HG03095 (cell line): Measurements from ENCODE around the gene MGME1.
"Not testable (repeated sequence)": the region's sequence is repeated elsewhere in the genome, so short reads cannot be mapped to it uniquely, and the experiment has no call there.

Experiments
- ATAC-seq: cut with Tn5 transposase; IDR thresholded peaks from one replicate; pipeline ENCODE4 v1.9.1; 2021; ENCODE audit warnings: moderate library complexity; ENCODE audit not compliant: unreplicated experiment

MGME1 gene

DNA sequence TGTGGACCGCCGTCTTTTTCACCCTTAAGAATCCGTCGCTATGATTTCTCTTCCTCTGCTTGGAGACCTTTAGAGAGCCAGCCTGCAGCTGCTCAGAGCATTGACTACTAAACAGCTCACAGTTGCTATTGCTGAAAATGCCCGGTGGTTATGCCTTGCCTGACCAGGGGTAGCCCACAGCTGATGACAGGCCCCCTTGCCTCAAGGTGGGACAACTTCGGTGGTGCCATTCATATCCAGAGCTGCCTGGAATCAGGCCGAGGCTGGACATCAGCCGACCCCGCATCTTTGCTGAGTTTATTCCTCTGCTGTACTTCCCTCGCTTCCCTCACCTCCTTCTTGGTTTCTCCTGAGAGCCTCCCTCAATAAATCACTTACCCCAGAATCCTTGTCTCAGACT is 49.3 kb downstream of the MGME1 start:
- ATAC-seq = no peak

DNA sequence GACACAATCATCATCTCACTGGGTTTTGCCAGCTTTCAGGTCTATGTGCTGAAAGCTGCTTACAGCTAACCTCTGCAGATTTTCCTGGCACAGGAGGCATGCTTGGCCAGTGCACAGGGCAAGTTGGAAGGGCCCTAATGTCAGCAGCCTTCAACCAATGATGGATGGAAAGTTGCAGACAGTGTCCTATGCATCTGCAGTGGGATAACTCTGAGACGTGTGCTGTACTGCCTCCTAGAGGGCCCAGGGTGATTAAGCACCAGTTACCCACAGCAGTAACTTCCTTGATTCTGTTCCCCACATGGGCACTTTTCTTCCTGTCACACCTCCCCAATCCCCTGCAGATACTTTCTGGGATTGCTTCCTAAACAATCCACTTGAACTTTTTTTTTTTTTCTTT is 50.2 kb downstream of the MGME1 start:
- ATAC-seq = no peak

DNA sequence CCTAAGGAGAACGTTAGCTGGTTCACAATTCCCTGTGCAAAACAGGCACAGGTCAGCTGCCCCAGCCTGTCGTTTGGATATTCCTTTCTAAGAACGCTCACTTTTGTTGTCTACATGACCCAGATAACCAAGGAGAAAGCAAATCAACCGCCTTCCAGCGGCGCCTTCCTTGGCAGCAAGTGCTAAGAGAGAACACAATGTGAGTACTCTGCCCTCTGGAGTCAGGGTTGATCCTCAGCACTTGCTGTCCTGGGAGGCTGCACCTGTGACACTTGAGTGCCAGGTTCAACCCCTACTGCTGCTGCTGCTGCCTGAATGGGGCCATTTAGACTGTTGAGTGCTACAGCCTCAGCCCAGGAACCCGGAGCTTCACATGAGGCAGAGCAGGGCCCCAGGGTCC is 52.1 kb downstream of the MGME1 start:
- no peak for ATAC-seq

DNA sequence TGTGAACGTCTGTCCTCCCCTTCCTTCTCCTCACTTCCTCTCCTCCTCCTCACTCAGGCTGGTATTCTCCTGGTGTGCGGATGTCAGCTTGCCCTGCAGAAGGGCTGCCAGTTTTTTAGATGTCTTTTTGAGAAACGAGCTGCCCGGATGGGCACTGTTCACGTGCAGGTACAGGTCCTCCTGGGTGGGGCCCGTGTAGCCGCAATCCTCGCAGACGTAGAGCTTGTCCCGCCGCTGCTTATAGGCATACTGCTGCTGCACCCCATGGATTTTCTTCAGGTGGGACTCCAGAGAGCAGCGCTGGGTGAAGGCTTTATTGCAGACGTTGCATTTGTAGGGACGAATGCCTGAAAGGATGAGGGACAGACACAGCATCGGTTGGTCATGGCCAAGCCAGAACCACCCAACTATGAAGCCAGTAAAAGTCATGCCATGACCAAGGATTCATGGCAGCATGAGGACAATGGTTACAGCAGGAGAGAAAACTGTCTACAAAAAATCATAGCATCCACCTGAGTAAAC is 55.8 kb downstream of the MGME1 start:
- ATAC-seq = no peak

DNA sequence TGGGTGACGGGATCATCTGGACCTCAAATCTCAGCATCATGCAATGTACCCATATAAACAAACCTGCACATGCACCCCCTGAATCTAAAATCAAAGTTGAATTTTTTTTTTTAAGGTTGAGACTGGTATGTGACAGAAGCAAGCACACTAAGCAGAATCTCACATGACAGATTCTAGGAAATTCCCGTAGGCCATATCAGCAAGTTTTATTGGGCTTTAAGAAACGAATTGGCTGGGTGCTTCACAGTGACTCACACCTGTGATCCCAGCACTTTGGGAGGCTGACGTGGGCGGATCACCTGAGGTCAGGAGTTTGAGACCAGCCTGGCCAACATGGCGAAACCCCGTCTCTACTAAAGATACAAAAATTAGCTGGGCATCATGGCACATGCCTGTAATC is 58.2 kb downstream of the MGME1 start:
- ATAC-seq = not testable (repeated sequence)

DNA sequence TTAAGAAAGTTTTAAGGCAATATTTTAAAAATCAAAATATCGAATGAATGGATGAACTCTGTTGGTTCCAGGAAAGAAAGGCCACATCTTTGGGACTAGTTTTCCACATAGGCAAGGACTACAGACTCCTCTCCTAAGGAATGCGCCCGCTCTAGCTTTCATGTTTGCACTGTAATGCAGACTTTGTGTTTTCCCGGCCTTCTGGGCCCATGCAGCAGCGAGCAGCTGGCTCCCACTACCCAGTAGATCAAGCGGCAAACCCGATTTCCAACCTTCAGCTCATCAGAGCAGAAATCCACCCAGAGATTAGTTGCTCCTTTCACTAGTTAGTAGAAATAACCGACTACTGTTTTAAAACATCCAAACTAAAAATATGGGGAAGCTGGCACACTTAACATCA is 61.2 kb downstream of the MGME1 start:
- ATAC-seq = no peak

DNA sequence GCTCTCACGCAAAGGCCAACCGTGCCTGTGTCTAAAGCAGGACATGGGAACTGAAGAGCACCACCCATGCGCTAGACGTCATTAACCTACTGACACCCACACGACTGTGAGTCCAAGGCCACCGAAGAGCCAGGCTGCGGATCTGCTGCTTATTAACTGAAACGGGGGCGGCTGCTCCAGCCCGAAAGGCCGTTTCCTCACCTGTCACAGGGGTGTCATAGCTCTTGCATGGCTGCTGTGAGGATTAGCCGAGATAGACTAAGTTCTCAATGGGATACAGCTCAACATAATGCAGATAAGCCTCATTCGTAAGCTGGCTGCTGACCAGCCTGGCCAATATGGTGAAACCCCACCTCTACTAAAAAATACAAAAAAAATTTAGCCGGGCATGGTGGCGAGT is 62.2 kb downstream of the MGME1 start:
- ATAC-seq = no peak

DNA sequence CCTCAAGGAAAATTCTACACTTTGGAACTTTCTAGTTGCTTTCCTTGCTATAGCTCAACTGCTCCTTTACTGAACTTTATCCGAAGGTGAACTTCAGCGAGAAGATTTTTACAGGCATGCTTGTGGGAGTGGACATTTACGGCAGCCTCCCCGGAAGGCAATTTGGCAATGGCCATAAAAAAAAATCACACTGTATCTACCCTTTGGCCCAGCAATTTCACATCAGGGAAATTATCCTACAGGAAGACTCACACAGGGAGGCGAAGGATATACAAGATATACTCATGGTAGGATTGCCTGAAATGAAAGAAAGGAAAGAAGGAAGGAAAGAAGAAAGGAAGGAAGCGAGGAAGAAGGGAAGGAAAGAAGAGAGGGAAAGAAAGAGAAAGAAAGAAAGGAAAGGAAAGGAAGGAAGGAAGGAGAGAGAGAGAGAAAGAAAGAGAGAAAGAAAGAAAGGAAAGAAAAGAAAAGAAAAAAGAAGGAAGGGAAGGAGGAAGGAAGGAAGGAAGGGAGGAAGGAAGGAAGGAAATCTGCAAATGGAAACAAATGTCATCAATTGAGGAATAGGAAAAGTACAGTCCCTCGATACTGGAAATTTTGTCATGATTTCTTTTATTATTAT is 63.2 kb downstream of the MGME1 start:
- no peak for ATAC-seq

DNA sequence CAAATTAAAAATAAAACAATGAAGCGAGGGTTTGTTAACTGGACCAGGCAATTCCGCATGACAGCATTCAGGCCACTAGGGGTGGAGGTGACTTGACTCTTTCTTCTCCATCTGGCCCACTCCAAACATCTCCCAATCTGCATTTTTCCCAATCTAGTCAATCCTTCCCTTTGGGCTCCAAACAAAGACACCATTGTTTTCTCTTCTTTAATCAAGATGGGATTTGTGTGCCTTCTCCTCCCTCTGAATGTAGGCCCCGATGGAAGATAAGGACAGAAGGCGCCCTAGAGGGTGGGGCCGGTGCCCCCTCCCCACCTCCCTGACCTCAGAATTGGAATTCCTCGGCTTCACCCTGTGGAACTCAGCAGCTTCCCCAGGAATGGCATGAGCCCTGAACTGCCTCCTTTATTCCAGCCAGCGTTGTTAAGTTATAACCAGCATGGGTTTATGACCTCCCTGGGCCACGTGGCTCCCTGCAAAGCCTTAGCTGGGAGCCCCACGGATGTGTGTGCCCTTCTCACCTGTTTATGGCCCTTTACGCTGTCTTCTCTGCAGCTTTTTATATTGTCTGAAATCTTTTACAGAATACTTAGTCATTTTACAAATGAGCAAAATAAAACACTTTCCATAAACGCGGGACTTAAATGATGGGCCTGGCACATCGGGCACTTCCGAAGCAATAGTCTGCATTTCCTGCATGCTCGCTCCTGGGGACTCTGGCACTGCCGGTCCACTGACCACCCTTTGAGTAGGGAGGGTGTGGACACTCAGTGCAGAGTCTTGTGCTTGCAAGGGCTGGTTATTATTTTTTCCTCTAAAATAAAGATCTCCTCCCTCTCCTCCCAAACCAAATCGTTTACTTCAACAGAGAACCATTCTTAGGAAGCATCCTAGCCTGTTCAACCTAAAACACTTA is 64.4 kb downstream of the MGME1 start:
- no peak for ATAC-seq

DNA sequence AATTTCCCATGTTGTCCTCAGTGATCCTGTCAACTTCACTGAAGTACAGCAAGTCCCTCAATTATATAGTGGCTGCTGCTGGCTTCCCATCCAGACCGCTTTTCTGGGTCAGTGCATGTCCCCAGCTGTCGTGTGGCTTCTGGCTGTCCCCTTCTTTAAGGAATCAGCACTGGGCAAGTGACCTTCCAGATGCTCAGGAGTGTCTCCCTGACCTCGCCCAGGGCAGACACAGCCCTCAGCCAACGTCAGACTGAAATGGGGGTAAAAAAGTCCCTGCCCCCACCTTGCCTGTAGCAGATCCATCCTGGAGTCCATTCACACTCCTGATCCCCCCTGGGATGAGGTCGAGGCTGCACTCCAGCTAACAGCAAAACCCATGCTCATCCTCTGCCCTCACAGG is 65.2 kb downstream of the MGME1 start:
- ATAC-seq = no peak

DNA sequence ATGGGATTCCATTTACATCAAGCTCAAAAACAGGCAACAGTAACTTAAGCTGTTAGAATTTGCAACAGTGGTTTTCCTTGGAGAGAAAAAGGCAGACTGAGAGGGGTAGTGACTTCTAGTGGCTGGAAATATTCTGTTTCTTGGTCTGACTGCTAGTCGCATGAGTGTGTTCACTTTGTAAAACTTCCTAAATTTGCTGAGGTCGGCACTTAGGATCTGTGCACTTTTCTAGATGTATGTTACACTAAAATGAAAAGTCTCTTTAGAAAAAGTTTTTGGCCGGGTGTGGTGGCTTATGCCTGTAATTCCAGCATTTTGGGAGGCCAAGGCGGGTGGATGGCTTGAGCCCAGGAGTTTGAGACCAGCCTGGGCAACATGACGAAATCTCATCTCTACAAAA is 70.2 kb downstream of the MGME1 start:
- ATAC-seq = no peak
